ENCODE results near the gene SLC44A1. TPM values are rescaled to one million over a fixed set of nuclear protein-coding genes. Genes with fewer than 3 reads are reported as not detected.

SLC44A1 gene
- total RNA-seq, 2 donors from 2014 or later: 22.2 to 27.1 TPM

DNA sequence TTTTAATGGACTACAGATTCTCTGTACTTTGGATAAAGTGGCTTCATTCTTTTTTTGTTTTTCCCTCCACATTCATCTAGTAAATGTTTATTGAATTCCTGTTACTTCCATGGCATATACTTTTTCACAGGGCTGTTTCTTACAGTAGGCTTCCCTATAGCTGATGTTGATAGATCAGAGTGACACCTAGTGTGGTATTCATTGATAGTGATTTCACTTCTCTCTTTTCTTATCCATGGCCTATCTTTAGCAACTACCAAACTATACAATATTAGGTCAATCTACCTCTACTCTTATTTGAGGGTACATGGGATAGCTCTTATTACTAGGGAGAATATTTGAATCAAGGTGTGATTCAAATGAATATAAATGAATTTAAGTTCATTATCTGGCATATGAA is 239.2 kb downstream of the SLC44A1 start:
- H3K4me1 ChIP-seq (replicated peaks): no peaks in the 10 kb centered on the region
- no peaks in the 10 kb centered on the region for H3K9me3 ChIP-seq
- DNase-seq (ENCODE audit: low spot score): no peak
- no peak for TF ChIP-seq POLR2AphosphoS5 (IDR thresholded peaks at IDR 0.05)
- no peak for TF ChIP-seq POLR2A (IDR thresholded peaks at IDR 0.05)
- no peak overlapping the region for H3K27ac ChIP-seq
- H3K4me3 ChIP-seq: no peak overlapping the region
- H3K36me3 ChIP-seq: no peaks in the 10 kb centered on the region
- H3K27me3 ChIP-seq (replicated peaks; ENCODE audit: insufficient read depth): no peaks in the 10 kb centered on the region
- intact Hi-C loops (cut with DNase I): no loop called here

DNA sequence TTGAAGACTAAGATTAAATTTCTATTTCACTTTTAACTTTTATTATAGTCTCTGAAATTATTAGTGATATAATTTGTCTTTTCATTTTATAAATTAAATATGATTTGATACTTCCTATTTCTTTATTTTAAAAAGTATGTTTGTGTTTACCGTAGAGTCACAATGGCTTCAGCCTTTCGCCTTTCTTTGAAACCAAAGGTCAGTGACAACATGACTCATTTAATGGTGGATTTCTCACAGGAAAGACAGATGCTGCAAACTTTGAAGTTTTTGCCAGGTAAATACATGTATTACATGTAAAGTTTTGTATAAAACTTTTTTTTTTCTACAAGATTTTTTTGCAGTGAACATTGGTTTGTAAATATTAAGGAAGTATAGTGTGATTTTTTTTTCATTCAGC is 239.8 kb downstream of the SLC44A1 start:
- 95% methylated on average over 2 of the region's 2 CpGs for WGBS
- DNase-seq (ENCODE audit: low spot score): no peak
- intact Hi-C loops (cut with DNase I): no loop called here
- Histone ChIP-seq H3K27ac (no peak overlapping the region), H3K9me3 (no peaks in the 10 kb centered on the region), H3K4me1 (replicated peaks) (no peaks in the 10 kb centered on the region), H3K4me3 (no peak overlapping the region), H3K36me3 (no peaks in the 10 kb centered on the region), H3K27me3 (replicated peaks; ENCODE audit: insufficient read depth) (no peaks in the 10 kb centered on the region)
- no peak for TF ChIP-seq POLR2A (IDR thresholded peaks at IDR 0.05)
- TF ChIP-seq, protein P1, sequence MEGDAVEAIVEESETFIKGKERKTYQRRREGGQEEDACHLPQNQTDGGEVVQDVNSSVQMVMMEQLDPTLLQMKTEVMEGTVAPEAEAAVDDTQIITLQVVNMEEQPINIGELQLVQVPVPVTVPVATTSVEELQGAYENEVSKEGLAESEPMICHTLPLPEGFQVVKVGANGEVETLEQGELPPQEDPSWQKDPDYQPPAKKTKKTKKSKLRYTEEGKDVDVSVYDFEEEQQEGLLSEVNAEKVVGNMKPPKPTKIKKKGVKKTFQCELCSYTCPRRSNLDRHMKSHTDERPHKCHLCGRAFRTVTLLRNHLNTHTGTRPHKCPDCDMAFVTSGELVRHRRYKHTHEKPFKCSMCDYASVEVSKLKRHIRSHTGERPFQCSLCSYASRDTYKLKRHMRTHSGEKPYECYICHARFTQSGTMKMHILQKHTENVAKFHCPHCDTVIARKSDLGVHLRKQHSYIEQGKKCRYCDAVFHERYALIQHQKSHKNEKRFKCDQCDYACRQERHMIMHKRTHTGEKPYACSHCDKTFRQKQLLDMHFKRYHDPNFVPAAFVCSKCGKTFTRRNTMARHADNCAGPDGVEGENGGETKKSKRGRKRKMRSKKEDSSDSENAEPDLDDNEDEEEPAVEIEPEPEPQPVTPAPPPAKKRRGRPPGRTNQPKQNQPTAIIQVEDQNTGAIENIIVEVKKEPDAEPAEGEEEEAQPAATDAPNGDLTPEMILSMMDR (IDR thresholded peaks at IDR 0.05): no peak
- TF ChIP-seq POLR2AphosphoS5 (IDR thresholded peaks at IDR 0.05): no peak

DNA sequence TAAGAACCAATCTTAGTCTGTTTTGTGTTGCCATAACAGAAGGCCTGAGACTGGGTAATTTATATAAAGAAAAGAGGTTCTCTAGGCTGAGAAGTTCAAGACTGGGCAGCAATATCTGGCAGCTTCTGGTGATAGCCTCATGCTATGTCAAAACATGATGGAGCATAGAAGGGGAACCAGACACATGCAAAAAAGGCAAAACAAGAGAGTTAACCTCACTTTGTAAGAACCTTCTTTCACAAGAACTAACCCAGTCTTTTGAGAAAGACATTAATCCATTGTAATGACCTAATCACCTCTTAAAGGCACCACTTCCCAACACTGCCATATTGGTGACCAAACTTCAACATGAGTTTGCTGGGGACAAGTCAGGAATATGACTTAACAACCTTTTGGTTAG is 240.7 kb downstream of the SLC44A1 start:
- intact Hi-C loops (cut with DNase I): no loop called here
- Histone ChIP-seq H3K27me3 (replicated peaks; ENCODE audit: insufficient read depth) (no peaks in the 10 kb centered on the region), H3K36me3 (no peaks in the 10 kb centered on the region), H3K9me3 (no peaks in the 10 kb centered on the region), H3K4me3 (no peak overlapping the region), H3K27ac (no peak overlapping the region), H3K4me1 (replicated peaks) (no peaks in the 10 kb centered on the region)
- TF ChIP-seq POLR2A (IDR thresholded peaks at IDR 0.05) (no peak), POLR2AphosphoS5 (IDR thresholded peaks at IDR 0.05) (no peak)
- TF ChIP-seq, protein P1 (IDR thresholded peaks at IDR 0.05): no peak
- no peak for DNase-seq (ENCODE audit: low spot score)

Other genes with a start within 250 kb of the SLC44A1 start
- 1 to 10 TPM; 1.6 to 4.8 TPM for gene FSD1L, start 203.4 kb downstream of the SLC44A1 start, total RNA-seq